Measurements from ENCODE around the gene MARVELD2. TPM values are rescaled to one million over a fixed set of nuclear protein-coding genes. Genes with fewer than 3 reads are reported as not detected.

Gene MARVELD2
- total and polyA plus RNA-seq, 2 of the 13 experiments (the other 11 are each of a cell fraction or from before 2014, with no cell fraction given), result 11.1 to 15.4 TPM

DNA sequence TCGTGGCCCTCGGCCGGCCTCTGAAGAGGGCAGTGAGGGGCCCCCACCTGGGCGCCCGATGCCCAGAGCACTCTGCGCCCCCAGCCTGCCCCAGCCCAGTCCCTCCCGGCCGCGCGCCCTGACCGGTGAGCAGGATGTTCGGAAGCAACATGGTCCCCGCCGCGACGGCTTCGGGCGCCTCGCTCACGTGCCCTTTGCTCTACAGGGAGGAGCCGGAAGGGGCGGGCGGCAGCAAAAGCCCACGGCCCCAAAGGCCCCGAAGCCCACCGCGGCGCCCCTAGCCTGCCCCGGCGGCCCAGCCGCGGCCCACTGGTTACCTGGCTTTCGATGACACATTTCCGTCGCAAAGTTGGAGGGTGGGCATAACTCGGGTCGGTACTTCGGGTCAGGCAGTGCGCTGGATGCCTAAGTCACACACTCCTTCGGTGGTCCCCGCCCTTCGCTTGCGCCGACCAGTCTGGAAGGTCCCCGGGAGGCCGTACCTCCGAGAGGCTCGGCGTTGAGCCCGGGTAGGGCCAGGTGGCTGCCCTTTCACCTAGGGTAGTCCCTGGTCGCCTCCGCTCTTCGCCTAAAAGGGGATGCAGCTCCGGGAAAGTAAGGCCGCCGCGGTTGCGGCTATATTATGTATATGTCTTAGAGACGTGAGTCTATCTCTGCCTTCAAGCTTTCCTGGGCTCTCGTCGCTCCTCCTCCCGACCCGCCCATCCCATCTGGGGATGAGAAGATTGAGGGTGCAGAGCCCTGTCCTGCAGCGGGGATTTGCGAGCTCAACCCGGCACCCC, 45.4 kb upstream of the MARVELD2 start, which contains the start of the genes AK6, RAD17 and TAF9 (continued):
- TF ChIP-seq, protein P1, sequence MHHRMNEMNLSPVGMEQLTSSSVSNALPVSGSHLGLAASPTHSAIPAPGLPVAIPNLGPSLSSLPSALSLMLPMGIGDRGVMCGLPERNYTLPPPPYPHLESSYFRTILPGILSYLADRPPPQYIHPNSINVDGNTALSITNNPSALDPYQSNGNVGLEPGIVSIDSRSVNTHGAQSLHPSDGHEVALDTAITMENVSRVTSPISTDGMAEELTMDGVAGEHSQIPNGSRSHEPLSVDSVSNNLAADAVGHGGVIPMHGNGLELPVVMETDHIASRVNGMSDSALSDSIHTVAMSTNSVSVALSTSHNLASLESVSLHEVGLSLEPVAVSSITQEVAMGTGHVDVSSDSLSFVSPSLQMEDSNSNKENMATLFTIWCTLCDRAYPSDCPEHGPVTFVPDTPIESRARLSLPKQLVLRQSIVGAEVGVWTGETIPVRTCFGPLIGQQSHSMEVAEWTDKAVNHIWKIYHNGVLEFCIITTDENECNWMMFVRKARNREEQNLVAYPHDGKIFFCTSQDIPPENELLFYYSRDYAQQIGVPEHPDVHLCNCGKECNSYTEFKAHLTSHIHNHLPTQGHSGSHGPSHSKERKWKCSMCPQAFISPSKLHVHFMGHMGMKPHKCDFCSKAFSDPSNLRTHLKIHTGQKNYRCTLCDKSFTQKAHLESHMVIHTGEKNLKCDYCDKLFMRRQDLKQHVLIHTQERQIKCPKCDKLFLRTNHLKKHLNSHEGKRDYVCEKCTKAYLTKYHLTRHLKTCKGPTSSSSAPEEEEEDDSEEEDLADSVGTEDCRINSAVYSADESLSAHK (CRISPR knock-in tag; IDR thresholded peaks at IDR 0.05; ENCODE audit: borderline replicate concordance), result no peak
- TF ChIP-seq MZF1 (CRISPR knock-in tag; IDR thresholded peaks at IDR 0.05; ENCODE audit: borderline replicate concordance) (no peak), ZEB1 (IDR thresholded peaks at IDR 0.05; ENCODE audit: insufficient replicate concordance, low read depth) (no peak), TBX2 (CRISPR knock-in tag; IDR thresholded peaks at IDR 0.05; ENCODE audit: borderline replicate concordance) (peak; percentile 86), FOXC1 (CRISPR knock-in tag; IDR thresholded peaks at IDR 0.05; ENCODE audit: borderline replicate concordance) (peak; percentile 76; the same call in 1 of the 2 replicates), XRCC5 (optimal IDR thresholded peaks at IDR 0.05; ENCODE audit: low read length) (peak; percentile 19), ZFAT (CRISPR knock-in tag; conservative IDR thresholded peaks at IDR 0.05) (no peak), ZNF329 (CRISPR knock-in tag; IDR thresholded peaks at IDR 0.05; ENCODE audit: low read depth) (no peak; the same call in 1 of the 2 replicates), ZNF274 (CRISPR knock-in tag; IDR thresholded peaks at IDR 0.05) (peak; percentile 67; the same call in 1 of the 2 replicates), ZNF253 (CRISPR knock-in tag; IDR thresholded peaks at IDR 0.05; ENCODE audit: borderline replicate concordance) (peak; percentile 34; the same call in 1 of the 2 replicates), SOX5 (CRISPR knock-in tag; IDR thresholded peaks at IDR 0.05; ENCODE audit: borderline replicate concordance) (no peak), ASH2L (IDR thresholded peaks at IDR 0.05; ENCODE audit: insufficient read length, low read depth, low read length) (peak; percentile 97), BORCS8-MEF2B (CRISPR knock-in tag; IDR thresholded peaks at IDR 0.05) (no peak; the same call in 1 of the 2 replicates), ZNF891 (CRISPR knock-in tag; IDR thresholded peaks at IDR 0.05) (peak; percentile 83), PAWR (CRISPR knock-in tag; IDR thresholded peaks at IDR 0.05; ENCODE audit: borderline replicate concordance) (no peak; the same call in 1 of the 2 replicates), GATAD1 (CRISPR knock-in tag; IDR thresholded peaks at IDR 0.05) (peak; percentile 96)
- TF ChIP-seq, protein P2, sequence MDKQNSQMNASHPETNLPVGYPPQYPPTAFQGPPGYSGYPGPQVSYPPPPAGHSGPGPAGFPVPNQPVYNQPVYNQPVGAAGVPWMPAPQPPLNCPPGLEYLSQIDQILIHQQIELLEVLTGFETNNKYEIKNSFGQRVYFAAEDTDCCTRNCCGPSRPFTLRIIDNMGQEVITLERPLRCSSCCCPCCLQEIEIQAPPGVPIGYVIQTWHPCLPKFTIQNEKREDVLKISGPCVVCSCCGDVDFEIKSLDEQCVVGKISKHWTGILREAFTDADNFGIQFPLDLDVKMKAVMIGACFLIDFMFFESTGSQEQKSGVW (CRISPR knock-in tag; IDR thresholded peaks at IDR 0.05; ENCODE audit: borderline replicate concordance), result no peak
- TF ChIP-seq, protein P3, sequence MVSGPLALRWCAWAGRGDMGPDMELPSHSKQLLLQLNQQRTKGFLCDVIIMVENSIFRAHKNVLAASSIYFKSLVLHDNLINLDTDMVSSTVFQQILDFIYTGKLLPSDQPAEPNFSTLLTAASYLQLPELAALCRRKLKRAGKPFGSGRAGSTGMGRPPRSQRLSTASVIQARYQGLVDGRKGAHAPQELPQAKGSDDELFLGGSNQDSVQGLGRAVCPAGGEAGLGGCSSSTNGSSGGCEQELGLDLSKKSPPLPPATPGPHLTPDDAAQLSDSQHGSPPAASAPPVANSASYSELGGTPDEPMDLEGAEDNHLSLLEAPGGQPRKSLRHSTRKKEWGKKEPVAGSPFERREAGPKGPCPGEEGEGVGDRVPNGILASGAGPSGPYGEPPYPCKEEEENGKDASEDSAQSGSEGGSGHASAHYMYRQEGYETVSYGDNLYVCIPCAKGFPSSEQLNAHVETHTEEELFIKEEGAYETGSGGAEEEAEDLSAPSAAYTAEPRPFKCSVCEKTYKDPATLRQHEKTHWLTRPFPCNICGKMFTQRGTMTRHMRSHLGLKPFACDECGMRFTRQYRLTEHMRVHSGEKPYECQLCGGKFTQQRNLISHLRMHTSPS (CRISPR knock-in tag; IDR thresholded peaks at IDR 0.05; ENCODE audit: low read depth), result 0 out of 2 replicates have a peak, but pooled peaks have one; percentile 19
- TF ChIP-seq, protein P4, sequence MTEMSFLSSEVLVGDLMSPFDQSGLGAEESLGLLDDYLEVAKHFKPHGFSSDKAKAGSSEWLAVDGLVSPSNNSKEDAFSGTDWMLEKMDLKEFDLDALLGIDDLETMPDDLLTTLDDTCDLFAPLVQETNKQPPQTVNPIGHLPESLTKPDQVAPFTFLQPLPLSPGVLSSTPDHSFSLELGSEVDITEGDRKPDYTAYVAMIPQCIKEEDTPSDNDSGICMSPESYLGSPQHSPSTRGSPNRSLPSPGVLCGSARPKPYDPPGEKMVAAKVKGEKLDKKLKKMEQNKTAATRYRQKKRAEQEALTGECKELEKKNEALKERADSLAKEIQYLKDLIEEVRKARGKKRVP (CRISPR knock-in tag; IDR thresholded peaks at IDR 0.05), result 0 out of 4 replicates have a peak, but pooled peaks of 1 of the 2 experiments have one; percentile 22
- TF ChIP-seq, protein P5, sequence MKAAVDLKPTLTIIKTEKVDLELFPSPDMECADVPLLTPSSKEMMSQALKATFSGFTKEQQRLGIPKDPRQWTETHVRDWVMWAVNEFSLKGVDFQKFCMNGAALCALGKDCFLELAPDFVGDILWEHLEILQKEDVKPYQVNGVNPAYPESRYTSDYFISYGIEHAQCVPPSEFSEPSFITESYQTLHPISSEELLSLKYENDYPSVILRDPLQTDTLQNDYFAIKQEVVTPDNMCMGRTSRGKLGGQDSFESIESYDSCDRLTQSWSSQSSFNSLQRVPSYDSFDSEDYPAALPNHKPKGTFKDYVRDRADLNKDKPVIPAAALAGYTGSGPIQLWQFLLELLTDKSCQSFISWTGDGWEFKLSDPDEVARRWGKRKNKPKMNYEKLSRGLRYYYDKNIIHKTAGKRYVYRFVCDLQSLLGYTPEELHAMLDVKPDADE (CRISPR knock-in tag; IDR thresholded peaks at IDR 0.05), result no peak

Measured in HepG2 (cell line).